KOPT-K1 (cell line): ENCODE results near the gene GAB3.
"Not testable (repeated sequence)": the region's sequence is repeated elsewhere in the genome, so short reads cannot be mapped to it uniquely, and the experiment has no call there.

Experiments
- H3K27ac ChIP-seq: fragments of 200-600 bp; sonication (generic); 2 replicates; pipeline ENCODE4 v1.5.1; 2016; ENCODE audit warnings: antibody characterized with exemption, mild to moderate bottlenecking, low read depth, low read length; ENCODE audit not compliant: poor library complexity, severe bottlenecking
- H3K36me3 ChIP-seq: fragments of 200-600 bp; sonication (generic); 2 replicates; pipeline ENCODE4 v1.5.1; 2017; ENCODE audit warnings: antibody characterized with exemption, mild to moderate bottlenecking, low read length, moderate library complexity; ENCODE audit not compliant: insufficient read depth
- H3K9me3 ChIP-seq: fragments of 200-600 bp; sonication (generic); 2 replicates; pipeline ENCODE4 v1.5.1; 2017; ENCODE audit warnings: antibody characterized with exemption, low read length, mild to moderate bottlenecking; ENCODE audit not compliant: insufficient read depth, poor library complexity, severe bottlenecking

GAB3 gene

DNA sequence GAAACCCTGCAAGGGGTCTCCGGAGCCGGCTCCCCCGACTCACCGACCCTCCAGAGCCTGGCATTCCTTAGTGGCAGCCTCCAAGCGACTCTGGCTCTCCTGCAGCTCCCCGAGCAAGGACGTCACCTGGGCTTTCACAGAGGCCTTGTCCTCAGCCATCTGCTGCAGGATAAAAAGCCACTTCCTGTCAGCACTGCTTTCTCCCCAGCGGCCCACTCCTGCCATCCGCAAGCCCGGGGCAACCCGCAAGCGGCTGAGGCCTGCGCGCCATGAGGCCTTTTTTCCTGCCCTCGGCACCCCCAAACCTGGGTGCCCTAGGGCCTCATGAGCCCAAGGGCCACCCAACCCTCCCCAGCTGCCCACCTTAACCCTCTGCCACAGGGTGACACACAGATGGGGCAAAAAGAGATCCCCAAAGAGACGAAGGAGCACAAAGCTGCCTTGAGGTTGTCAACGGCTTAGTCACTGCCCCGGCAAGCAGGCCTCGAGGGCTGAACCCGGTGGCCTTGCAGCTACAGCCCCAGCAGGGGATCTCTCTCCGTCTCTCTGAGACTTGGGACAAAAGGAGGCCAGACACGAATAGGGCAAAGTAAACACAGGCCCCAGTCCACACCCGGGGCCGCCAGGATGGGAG lies 105.0 kb downstream of the GAB3 start:
- H3K36me3 ChIP-seq, H3K9me3 ChIP-seq: not testable (repeated sequence)
- peak overlapping the region; percentile 22 for H3K27ac ChIP-seq

GRCh38 chrX:154643708-154644107 lies 107.2 kb downstream of the GAB3 start:
- not testable (repeated sequence) for H3K36me3 ChIP-seq, H3K27ac ChIP-seq, H3K9me3 ChIP-seq

DNA sequence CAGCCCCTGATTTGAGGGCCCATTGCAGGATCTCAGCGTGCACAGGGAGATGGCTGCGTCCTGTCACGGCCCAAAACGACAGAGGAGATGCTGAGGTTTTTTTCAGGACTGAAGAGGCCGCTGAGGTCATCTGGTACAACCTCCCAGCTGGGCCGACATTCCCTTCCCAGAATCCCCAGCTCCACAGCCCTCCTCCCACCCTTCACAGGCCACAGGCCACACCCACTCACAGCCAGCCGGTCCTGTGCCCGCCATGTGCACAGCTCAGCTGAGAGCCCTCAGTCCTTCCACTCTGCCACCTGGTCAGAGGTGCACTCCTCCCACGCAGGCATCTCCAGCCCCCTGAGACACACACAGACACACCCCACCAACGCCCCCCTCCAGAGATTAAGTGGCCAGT lies 109.1 kb downstream of the GAB3 start:
- H3K9me3 ChIP-seq, H3K36me3 ChIP-seq, H3K27ac ChIP-seq: not testable (repeated sequence)

DNA sequence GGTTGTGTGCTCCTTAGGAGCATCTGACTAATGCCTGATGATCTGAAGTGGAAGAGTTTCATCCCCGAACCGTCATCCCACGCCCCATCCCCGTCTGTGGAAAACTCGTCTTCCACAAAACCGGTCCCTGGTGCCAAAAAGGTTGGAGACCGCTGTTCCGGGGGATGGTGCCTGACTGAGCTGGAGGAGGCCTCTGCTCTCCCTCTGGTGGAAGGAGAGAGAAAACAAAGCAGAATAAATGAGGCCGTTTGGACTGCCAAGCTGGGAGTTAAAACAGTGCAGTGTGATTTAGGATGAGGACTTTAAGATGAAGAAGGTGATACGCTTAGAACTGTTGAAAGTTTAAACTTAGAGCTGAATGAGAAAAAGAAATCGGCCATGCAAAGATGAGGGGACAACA lies 117.2 kb downstream of the GAB3 start:
- not testable (repeated sequence) for H3K27ac ChIP-seq, H3K9me3 ChIP-seq, H3K36me3 ChIP-seq

- not testable (repeated sequence) for H3K27ac ChIP-seq, H3K36me3 ChIP-seq, H3K9me3 ChIP-seq
These were observed 119.9 kb downstream of the GAB3 start for GRCh38 chrX:154630949-154631348.

DNA sequence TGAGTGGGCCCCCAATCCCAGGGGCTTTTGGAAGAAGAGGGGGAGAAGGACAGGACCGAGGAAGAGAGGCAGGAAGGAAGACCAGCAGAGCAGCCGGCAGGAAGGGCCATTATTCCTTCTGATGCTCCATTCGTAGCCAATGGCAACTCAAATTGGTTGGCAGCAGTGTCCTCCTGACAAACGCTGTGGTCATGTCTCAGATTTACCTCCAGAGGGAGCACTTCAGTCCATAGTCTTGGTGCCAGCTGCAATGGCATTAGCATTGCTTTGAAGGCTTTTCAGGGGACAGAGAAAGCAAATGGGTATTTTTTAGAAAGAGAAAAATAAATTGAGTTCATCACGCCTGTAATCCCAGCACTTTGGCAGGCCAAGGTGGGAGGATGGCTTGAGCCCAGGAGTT lies 121.9 kb downstream of the GAB3 start:
- not testable (repeated sequence) for H3K36me3 ChIP-seq, H3K27ac ChIP-seq, H3K9me3 ChIP-seq
